NB4 (cell line): Measurements from ENCODE around the gene WRAP53.
A peak's percentile ranks its signal among the peaks of the same experiment; 100 is the strongest.

Source experiments
- CTCF ChIP-seq: IDR thresholded peaks from one replicate; pipeline ENCODE4 v1.5.1; 2012; ENCODE audit warnings: low read depth, low read length
- MAX ChIP-seq: IDR thresholded peaks from 2 replicates; pipeline ENCODE4 v1.6.1; 2011; ENCODE audit warnings: low read depth, low read length
- POLR2A ChIP-seq: IDR thresholded peaks from 2 replicates; pipeline ENCODE4 v1.6.1; 2011; ENCODE audit warnings: mild to moderate bottlenecking; ENCODE audit not compliant: insufficient read length; ENCODE audit errors: extremely low read depth

DNA sequence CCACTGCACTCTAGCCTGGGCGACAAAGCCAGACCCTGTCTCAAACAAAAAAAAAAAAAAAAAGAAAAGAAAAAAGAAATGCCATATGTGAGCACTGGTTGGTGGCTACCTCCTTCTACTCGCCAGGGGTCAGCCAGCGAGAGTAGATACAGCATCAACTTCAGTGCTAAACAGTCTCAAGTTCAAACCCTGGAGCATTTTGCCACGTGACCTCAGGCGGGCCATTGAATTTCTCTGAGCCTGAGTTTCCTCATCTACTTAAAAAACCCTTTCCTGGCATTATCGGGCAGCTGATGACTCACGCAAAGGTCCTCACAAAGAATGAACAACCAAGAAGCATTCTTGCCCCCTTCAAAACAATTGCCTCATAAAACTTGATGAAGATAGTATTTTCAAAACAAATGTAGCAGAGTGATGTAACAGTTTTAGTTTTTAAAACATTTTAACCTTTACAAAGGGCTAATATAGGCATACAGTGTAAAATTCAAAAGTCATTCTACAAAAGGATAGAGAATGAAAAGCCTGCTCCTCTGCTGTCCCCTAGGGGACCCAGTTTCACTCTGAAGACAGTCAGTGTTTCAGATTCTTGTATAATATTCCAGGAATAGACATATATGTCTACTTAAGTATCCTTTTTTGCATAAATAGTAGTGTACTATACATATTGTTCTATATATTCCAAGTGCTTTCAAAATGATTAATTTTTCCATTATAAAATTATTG is 57.6 kb downstream of the WRAP53 start:
- no peak for TF ChIP-seq CTCF
- no peak for TF ChIP-seq POLR2A
- peak; percentile 78 for TF ChIP-seq MAX
